ENCODE data around the gene SLX4.

The SLX4 gene

GRCh38 chr16:3548859-3549258, 62.5 kb downstream of the SLX4 start:
- DNase-seq (ENCODE audit: low read depth) = no peak

DNA sequence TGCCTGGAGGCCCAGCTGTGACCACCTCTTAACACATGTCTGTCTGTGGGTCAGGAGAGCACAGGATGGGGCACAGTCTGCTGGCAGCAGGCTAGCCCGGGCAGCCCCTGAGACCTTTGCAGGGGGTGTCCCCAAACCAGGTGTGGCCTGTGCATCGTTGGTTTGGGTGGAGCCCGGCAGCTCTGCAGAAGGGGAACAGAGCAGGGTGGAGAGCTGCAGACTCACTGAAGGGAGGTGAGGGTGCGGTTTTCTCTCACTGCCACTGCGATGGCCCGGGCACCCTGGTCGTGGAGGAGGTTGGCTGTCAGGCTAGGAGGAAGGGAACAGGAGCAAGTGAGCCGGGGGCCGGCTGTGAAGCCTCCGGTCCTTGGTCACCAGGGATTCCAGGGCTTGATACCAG, 63.0 kb downstream of the SLX4 start:
- DNase-seq (ENCODE audit: low read depth) = no peak

GRCh38 chr16:3546986-3547682, 64.3 kb downstream of the SLX4 start:
- DNase-seq (ENCODE audit: low read depth) = no peak

GRCh38 chr16:3542601-3543373, 68.6 kb downstream of the SLX4 start:
- DNase-seq (ENCODE audit: low read depth) = no peak

- DNase-seq (ENCODE audit: low read depth) = no peak
These were observed 69.8 kb downstream of the SLX4 start for GRCh38 chr16:3541527-3542155.

- no peak for DNase-seq (ENCODE audit: low read depth)
These were observed 73.2 kb downstream of the SLX4 start for GRCh38 chr16:3538222-3538621.

DNA sequence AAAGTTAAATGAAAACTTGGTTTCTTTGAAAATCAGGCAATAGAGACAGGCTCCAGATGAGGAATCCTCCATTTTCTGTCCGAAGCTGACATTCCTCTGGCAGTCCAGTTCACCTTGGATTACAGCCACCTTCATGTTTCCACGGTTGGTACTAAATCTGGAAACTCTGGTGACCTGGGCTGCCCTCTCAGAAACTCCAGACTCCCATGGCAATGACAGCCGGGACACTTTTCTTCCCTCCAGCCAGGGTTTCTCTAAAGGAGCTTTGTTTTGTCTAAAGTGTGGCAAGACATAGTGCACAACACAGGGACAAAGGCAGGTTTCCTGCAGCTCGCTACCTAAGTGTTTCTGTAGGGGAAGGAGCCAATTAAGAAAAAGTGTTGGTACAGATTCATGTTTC, 74.6 kb downstream of the SLX4 start:
- no peak for DNase-seq (ENCODE audit: low read depth)

DNA sequence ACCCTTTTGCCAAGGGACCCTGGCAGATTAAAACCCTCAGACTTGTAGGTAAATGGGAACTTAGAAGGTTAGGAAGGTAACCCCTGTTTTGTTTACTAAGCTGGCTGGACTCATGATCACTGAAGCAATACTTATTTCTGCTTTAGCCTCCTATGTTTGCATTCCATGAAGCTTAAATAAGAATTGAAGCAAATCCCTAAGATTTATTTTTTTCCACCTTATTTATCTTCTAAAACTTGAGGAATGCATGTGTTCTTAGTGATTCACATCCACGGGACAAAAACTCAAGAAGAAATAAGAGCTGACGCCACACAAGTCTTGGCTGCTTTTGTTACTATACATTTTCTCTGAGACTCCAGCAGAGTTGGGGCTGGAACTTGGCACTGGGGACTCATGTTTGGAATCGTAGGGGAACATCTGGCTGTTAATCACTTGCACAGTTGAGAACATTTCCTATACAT, 75.1 kb downstream of the SLX4 start:
- DNase-seq (ENCODE audit: low read depth) = peak; percentile 68

- no peak for DNase-seq (ENCODE audit: low read depth)
These were observed 77.3 kb downstream of the SLX4 start for GRCh38 chr16:3534126-3534525.

GRCh38 chr16:3532741-3533140, 78.7 kb downstream of the SLX4 start:
- DNase-seq (ENCODE audit: low read depth) = no peak
